HepG2 (cell line): ENCODE results near the gene PDYN. TPM values are rescaled to one million over a fixed set of nuclear protein-coding genes. Genes with fewer than 3 reads are reported as not detected.
A peak's percentile ranks its signal among the peaks of the same experiment; 100 is the strongest.

Source experiments
- ARNTL ChIP-seq: sonication (generic); formaldehyde crosslinking; IDR thresholded peaks from 2 replicates; pipeline ENCODE4 v1.4.0; 2020; ENCODE audit warnings: mild to moderate bottlenecking, missing genetic modification reagents
- ETV5 ChIP-seq: IDR thresholded peaks from 2 replicates; pipeline ENCODE4 v1.6.1; 2018; ENCODE audit warnings: missing biosample characterization, missing genetic modification reagents, inconsistent platforms, borderline replicate concordance
- HOXA5 ChIP-seq: sonication (generic); formaldehyde crosslinking; IDR thresholded peaks from 2 replicates; pipeline ENCODE4 v1.4.0; 2020; ENCODE audit warnings: missing genetic modification reagents
- ISL2 ChIP-seq: sonication (generic); formaldehyde crosslinking; IDR thresholded peaks from 2 replicates; pipeline ENCODE4 v1.5.0; 2020; ENCODE audit warnings: missing genetic modification reagents
- ISX ChIP-seq: sonication (generic); formaldehyde crosslinking; conservative IDR thresholded peaks from 2 replicates; pipeline ENCODE4 v1.5.0; 2020; ENCODE audit warnings: missing genetic modification reagents
- JUNB ChIP-seq: sonication (generic); formaldehyde crosslinking; IDR thresholded peaks from 2 replicates; pipeline ENCODE4 v1.8.0; 2022; ENCODE audit warnings: missing genetic modification reagents, mild to moderate bottlenecking, borderline replicate concordance
- NFYC ChIP-seq: IDR thresholded peaks from 2 replicates; pipeline ENCODE4 v1.6.1; 2016; ENCODE audit warnings: missing genetic modification reagents, missing compliant biosample characterization
- RFX1 ChIP-seq: fragments of 450-650 bp; IDR thresholded peaks from 2 replicates; pipeline ENCODE4 v1.6.1; 2017
- SIX4 ChIP-seq: sonication (generic); formaldehyde crosslinking; IDR thresholded peaks from 2 replicates; pipeline ENCODE4 v1.4.0; 2020; ENCODE audit warnings: missing genetic modification reagents
- STAT5B ChIP-seq: sonication (generic); formaldehyde crosslinking; IDR thresholded peaks from 2 replicates; pipeline ENCODE4 v1.4.0; 2020; ENCODE audit warnings: missing genetic modification reagents
- SUZ12 ChIP-seq: fragments of 150-350 bp; IDR thresholded peaks from 2 replicates; pipeline ENCODE4 v1.6.1; 2014; ENCODE audit warnings: low read depth, low read length
- TOE1 ChIP-seq: sonication (generic); formaldehyde crosslinking; IDR thresholded peaks from 2 replicates; pipeline ENCODE4 v1.4.0; 2020; ENCODE audit warnings: mild to moderate bottlenecking, missing genetic modification reagents
- ZNF496 ChIP-seq: sonication (generic); formaldehyde crosslinking; IDR thresholded peaks from 2 replicates; pipeline ENCODE4 v1.8.1; 2023; ENCODE audit warnings: mild to moderate bottlenecking, moderate library complexity, missing genetic modification reagents; ENCODE audit not compliant: insufficient replicate concordance
- ZNF614 ChIP-seq: IDR thresholded peaks from 2 replicates; pipeline ENCODE4 v1.6.1; 2018; ENCODE audit warnings: missing biosample characterization, missing genetic modification reagents, inconsistent platforms, borderline replicate concordance
- ZNF670 ChIP-seq: sonication (generic); formaldehyde crosslinking; IDR thresholded peaks from 2 replicates; pipeline ENCODE4 v1.8.0; 2022; ENCODE audit warnings: mild to moderate bottlenecking, missing genetic modification reagents, borderline replicate concordance
- ZNF850 ChIP-seq: sonication (generic); formaldehyde crosslinking; conservative IDR thresholded peaks from 2 replicates; pipeline ENCODE4 v1.9.0; 2021; ENCODE audit warnings: mild to moderate bottlenecking, missing genetic modification reagents
- ZSCAN9 ChIP-seq: IDR thresholded peaks from 2 replicates; pipeline ENCODE4 v1.6.1; 2016; ENCODE audit warnings: borderline replicate concordance
- polyA plus RNA-seq, 8 experiments: library from polyadenylated mRNA; depleted of rRNA in 3 of 8; stranded (reverse) in 7 of 8; unstranded in 1 of 8; fragments of >200 nt; fragmentation: Illumina TruSeq in 4 of 8; extraction: Trizol in 4 of 8; gene quantifications; 2 replicates each; pipeline versions ENCODE4 v1.2.1 to v1.2.3, GENCODE V29; 2011 to 2016; ENCODE audit warnings: low read depth in 4 of 8, missing spikeins in 1 of 8, mixed read lengths in 1 of 8; ENCODE audit not compliant: insufficient read depth in 1 of 8
- total RNA-seq, 5 experiments: library from RNA; depleted of rRNA; stranded (reverse); fragments of >200 nt; fragmentation: Illumina TruSeq; extraction: Trizol; gene quantifications; 2 replicates each; pipeline ENCODE4 v1.2.3, GENCODE V29; 2016; ENCODE audit warnings: low read depth in 1 of 5
- TF ChIP-seq, protein P1 (sequence below): sonication (generic); formaldehyde crosslinking; IDR thresholded peaks from 2 replicates; pipeline ENCODE4 v1.5.1; 2020; ENCODE audit warnings: missing genetic modification reagents, mild to moderate bottlenecking, borderline replicate concordance
- TF ChIP-seq, protein P2 (sequence below): sonication (generic); formaldehyde crosslinking; IDR thresholded peaks from 2 replicates; pipeline ENCODE4 v1.8.0; 2022; ENCODE audit warnings: missing genetic modification reagents, low read depth, mild to moderate bottlenecking, borderline replicate concordance
- TF ChIP-seq, protein P3 (sequence below): sonication (generic); formaldehyde crosslinking; IDR thresholded peaks from 2 replicates; pipeline ENCODE4 v1.9.0; 2021; ENCODE audit warnings: missing genetic modification reagents, borderline replicate concordance
- TF ChIP-seq, protein P4 (sequence below): sonication (generic); formaldehyde crosslinking; IDR thresholded peaks from 2 replicates; pipeline ENCODE4 v1.5.0; 2020; ENCODE audit warnings: missing genetic modification reagents
- TF ChIP-seq, protein P5 (sequence below): sonication (generic); formaldehyde crosslinking; IDR thresholded peaks from 2 replicates; pipeline ENCODE4 v1.4.0; 2020; ENCODE audit warnings: missing genetic modification reagents
- TF ChIP-seq, protein P6 (sequence below): sonication (generic); formaldehyde crosslinking; IDR thresholded peaks from 2 replicates; pipeline ENCODE4 v1.8.1; 2022; ENCODE audit warnings: mild to moderate bottlenecking, missing genetic modification reagents

The PDYN gene
- total and polyA plus RNA-seq, 2 of the 13 experiments (the other 11 are each of a cell fraction or from before 2014, with no cell fraction given) = not detected

DNA sequence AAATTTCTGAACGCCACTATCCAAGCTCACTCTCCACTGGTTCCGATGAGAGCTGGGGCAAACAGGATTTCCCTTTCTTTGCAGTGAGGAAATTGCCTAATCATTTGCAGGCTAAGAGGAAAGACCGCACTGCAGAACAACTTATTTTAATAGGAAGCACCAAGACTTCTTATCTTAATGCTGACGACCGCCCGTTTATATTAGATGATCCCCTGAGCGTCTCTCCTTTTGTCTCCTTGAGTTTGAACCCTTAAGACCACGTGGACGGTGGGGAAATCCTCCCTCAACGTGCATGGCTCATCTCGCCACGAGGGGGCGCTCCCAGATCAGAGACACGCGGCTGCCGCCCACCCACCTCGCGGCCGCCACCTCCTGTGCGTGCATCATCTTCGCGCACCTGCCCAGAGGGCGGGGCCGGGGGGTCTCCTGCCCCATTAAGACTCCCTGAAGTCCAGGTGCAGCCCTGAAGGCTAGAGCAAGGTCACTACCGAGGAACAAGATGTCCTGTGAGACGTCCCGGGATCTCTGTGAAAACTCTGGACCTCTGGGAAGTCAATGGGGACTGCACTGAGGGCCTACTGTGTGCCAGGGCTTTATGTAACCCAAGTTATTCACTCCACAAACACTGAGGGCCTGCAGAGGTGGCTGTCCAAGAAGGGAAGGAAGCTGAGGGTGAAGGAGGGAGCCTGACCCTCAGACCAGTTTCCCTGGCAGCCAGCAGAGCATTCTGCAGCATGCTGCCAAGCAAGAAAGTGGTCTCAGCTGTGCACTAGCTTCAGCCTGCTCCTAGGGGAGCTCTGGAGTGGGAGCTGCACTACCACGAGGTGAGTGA lies 28.1 kb downstream of the PDYN start (continued):
- TF ChIP-seq, protein P1, sequence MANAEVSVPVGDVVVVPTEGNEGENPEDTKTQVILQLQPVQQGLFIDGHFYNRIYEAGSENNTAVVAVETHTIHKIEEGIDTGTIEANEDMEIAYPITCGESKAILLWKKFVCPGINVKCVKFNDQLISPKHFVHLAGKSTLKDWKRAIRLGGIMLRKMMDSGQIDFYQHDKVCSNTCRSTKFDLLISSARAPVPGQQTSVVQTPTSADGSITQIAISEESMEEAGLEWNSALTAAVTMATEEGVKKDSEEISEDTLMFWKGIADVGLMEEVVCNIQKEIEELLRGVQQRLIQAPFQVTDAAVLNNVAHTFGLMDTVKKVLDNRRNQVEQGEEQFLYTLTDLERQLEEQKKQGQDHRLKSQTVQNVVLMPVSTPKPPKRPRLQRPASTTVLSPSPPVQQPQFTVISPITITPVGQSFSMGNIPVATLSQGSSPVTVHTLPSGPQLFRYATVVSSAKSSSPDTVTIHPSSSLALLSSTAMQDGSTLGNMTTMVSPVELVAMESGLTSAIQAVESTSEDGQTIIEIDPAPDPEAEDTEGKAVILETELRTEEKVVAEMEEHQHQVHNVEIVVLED (CRISPR knock-in tag) = no peak
- TF ChIP-seq ARNTL (CRISPR knock-in tag) (no peak), ZNF670 (CRISPR knock-in tag) (no peak), SIX4 (CRISPR knock-in tag) (no peak), RFX1 (no peak), TOE1 (CRISPR knock-in tag) (no peak), JUNB (CRISPR knock-in tag) (no peak), STAT5B (CRISPR knock-in tag) (no peak), ZNF614 (peak; percentile 60; the same call in 1 of the 2 replicates), ZNF496 (CRISPR knock-in tag) (no peak), ETV5 (CRISPR knock-in tag) (no peak), ISL2 (CRISPR knock-in tag) (no peak), SUZ12 (no peak), HOXA5 (no peak), NFYC (no peak), ZSCAN9 (CRISPR knock-in tag) (0 out of 2 replicates have a peak, but pooled peaks have one; percentile 45), ISX (CRISPR knock-in tag) (no peak), ZNF850 (CRISPR knock-in tag) (no peak)
- TF ChIP-seq, protein P2, sequence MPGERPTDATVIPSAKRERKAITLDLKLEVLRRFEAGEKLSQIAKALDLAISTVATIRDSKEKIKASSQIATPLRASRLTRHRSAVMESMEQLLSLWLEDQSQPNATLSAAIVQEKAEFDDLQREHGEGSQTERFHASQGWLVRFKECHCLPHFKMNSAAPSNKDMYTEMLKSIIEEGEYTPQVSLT = peak; percentile 56; the same call in 1 of the 2 replicates
- TF ChIP-seq, protein P3, sequence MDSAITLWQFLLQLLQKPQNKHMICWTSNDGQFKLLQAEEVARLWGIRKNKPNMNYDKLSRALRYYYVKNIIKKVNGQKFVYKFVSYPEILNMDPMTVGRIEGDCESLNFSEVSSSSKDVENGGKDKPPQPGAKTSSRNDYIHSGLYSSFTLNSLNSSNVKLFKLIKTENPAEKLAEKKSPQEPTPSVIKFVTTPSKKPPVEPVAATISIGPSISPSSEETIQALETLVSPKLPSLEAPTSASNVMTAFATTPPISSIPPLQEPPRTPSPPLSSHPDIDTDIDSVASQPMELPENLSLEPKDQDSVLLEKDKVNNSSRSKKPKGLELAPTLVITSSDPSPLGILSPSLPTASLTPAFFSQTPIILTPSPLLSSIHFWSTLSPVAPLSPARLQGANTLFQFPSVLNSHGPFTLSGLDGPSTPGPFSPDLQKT (CRISPR knock-in tag) = no peak
- TF ChIP-seq, protein P4, sequence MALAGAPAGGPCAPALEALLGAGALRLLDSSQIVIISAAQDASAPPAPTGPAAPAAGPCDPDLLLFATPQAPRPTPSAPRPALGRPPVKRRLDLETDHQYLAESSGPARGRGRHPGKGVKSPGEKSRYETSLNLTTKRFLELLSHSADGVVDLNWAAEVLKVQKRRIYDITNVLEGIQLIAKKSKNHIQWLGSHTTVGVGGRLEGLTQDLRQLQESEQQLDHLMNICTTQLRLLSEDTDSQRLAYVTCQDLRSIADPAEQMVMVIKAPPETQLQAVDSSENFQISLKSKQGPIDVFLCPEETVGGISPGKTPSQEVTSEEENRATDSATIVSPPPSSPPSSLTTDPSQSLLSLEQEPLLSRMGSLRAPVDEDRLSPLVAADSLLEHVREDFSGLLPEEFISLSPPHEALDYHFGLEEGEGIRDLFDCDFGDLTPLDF (CRISPR knock-in tag) = no peak
- TF ChIP-seq, protein P5, sequence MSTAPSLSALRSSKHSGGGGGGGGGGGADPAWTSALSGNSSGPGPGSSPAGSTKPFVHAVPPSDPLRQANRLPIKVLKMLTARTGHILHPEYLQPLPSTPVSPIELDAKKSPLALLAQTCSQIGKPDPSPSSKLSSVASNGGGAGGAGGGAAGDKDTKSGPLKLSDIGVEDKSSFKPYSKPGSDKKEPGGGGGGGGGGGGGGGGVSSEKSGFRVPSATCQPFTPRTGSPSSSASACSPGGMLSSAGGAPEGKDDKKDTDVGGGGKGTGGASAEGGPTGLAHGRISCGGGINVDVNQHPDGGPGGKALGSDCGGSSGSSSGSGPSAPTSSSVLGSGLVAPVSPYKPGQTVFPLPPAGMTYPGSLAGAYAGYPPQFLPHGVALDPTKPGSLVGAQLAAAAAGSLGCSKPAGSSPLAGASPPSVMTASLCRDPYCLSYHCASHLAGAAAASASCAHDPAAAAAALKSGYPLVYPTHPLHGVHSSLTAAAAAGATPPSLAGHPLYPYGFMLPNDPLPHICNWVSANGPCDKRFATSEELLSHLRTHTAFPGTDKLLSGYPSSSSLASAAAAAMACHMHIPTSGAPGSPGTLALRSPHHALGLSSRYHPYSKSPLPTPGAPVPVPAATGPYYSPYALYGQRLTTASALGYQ (CRISPR knock-in tag) = no peak
- TF ChIP-seq, protein P6, sequence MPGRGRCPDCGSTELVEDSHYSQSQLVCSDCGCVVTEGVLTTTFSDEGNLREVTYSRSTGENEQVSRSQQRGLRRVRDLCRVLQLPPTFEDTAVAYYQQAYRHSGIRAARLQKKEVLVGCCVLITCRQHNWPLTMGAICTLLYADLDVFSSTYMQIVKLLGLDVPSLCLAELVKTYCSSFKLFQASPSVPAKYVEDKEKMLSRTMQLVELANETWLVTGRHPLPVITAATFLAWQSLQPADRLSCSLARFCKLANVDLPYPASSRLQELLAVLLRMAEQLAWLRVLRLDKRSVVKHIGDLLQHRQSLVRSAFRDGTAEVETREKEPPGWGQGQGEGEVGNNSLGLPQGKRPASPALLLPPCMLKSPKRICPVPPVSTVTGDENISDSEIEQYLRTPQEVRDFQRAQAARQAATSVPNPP (CRISPR knock-in tag) = no peak
